Fibroblast of lung (primary cell): ENCODE measurements around the gene HTR2A.

Source experiments
- CTCF ChIP-seq, 2 donors: IDR thresholded peaks in 1 of 2; conservative IDR thresholded peaks in 1 of 2; 1 replicate in 1 of 2; 2 replicates in 1 of 2; pipeline ENCODE4 v1.5.1; 2011 to 2012; ENCODE audit warnings: low read length in 2 of 2, control low read depth in 1 of 2, inconsistent platforms in 1 of 2, low read depth in 1 of 2, mild to moderate bottlenecking in 1 of 2
- EZH2 ChIP-seq: IDR thresholded peaks from 2 replicates; pipeline ENCODE4 v1.5.1; 2012; ENCODE audit warnings: low read length, control low read depth, mild to moderate bottlenecking; ENCODE audit errors: missing control alignments

- no peak for TF ChIP-seq CTCF (conservative IDR thresholded peaks at IDR 0.05 in 1 of 2, IDR thresholded peaks at IDR 0.05 in 1 of 2; ENCODE audit: low read depth in 1 of 2, low read length in 2 of 2)
- no peak for TF ChIP-seq EZH2
Measured at GRCh38 chr13:46812301-46812797, 84.5 kb downstream of the HTR2A start.
